ENCODE data around the gene ZNHIT2. TPM values are rescaled to one million over a fixed set of nuclear protein-coding genes. Genes with fewer than 3 reads are reported as not detected.

ZNHIT2 gene
- total and polyA plus RNA-seq, 2 of the 8 experiments (the other 6 are each of a cell fraction or from before 2014, with no cell fraction given), result 13.0 to 16.1 TPM

DNA sequence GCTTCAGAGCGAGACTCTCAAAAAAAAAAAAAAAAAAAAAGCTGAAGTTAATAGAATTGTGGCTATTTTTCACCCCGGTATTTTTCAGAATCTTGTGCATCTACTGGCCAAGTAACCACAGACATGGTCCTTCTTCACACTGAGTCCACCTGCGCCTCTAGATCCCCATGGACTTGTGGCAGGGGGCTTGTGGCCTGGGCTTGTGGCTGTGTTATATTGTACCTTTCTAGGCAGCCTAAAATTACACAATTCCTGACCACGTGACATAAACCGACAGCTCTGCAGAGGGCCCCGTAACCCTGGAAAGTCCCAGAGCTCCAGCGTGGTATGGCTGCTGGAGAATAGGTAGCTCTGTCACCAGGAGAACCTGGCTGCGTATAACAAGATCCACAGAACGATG lies 48.3 kb downstream of the ZNHIT2 start:
- no peak overlapping the region for H2BK15ac ChIP-seq (ENCODE audit: low read length)
- DNase-seq (ENCODE audit: low read depth in 1 of 2, low spot score in 2 of 2) (no peak), FAIRE-seq (no peak)
- H3K56ac ChIP-seq (replicated peaks; ENCODE audit: insufficient read length, low read depth, low read length), result no peak overlapping the region
- H3K79me2 ChIP-seq (ENCODE audit: control insufficient read depth in 1 of 2, insufficient read depth in 2 of 2, low read length in 2 of 2), result no peaks in the 10 kb centered on the region
- H3K4me3 ChIP-seq (ENCODE audit: extremely low read depth in 1 of 4, insufficient read depth in 2 of 4, low read depth in 3 of 4, low read length in 4 of 4), result no peak overlapping the region
- peaks cover 5 to 23% (median 17%) of the 10 kb centered on the region in 4 experiments for H3K4me1 ChIP-seq (replicated peaks in 1 of 4; ENCODE audit: control insufficient read depth in 3 of 4, insufficient read depth in 4 of 4, low read length in 3 of 4)
- no peak overlapping the region for H2BK12ac ChIP-seq (ENCODE audit: low read depth, low read length)
- no peaks in the 10 kb centered on the region for H3K23me2 ChIP-seq (ENCODE audit: low read depth, low read length)
- H4K20me1 ChIP-seq (replicated peaks in 1 of 2; ENCODE audit: control insufficient read depth in 1 of 2, insufficient read depth in 2 of 2, low read length in 2 of 2), result no peaks in the 10 kb centered on the region
- no peak overlapping the region for H2AK5ac ChIP-seq (ENCODE audit: low read depth, low read length)
- ChIA-PET POLR2A (ENCODE audit: partially characterized antibody) (interaction anchor here (0.7 to 21.6 kb wide), 8 partner anchors 8 to 55 kb away, joined by 3 to 230 read pairs (median 4); partner anchors contain the start of genes ARL2, SAC3D1, VPS51 and ZNHIT2), CTCF (ENCODE audit: partially characterized antibody) (interaction anchor here (1.2 to 1.9 kb wide), 4 partner anchors 10 to 41 kb away, joined by 3 to 4 read pairs (median 3); no protein-coding TSS in a partner anchor)
- H3K27ac ChIP-seq (ENCODE audit: low read depth, low read length), result no peak overlapping the region
- H3K18ac ChIP-seq (ENCODE audit: extremely low read depth, low read length), result no peak overlapping the region
- H4K91ac ChIP-seq (replicated peaks; ENCODE audit: insufficient read length, low read length), result no peak overlapping the region
- no peak overlapping the region for H3K23ac ChIP-seq (ENCODE audit: insufficient read length)
- no peaks in the 10 kb centered on the region for H3K36me3 ChIP-seq (ENCODE audit: control insufficient read depth in 2 of 4, insufficient read depth in 4 of 4, low read length in 3 of 4)
- no peaks in the 10 kb centered on the region for H3K9me3 ChIP-seq (ENCODE audit: insufficient read depth in 2 of 2, low read depth in 1 of 2, low read length in 1 of 2)
- H3K4me2 ChIP-seq (ENCODE audit: insufficient read depth in 1 of 2, low read depth in 2 of 2, low read length in 2 of 2), result no peak overlapping the region
- H2BK20ac ChIP-seq (ENCODE audit: low read length), result no peak overlapping the region
- H3K79me1 ChIP-seq (ENCODE audit: low read depth, low read length), result no peaks in the 10 kb centered on the region; the same call in 1 of the 2 replicates
- no peak overlapping the region for H4K5ac ChIP-seq (ENCODE audit: insufficient read length, low read depth, low read length)
- H3K27me3 ChIP-seq (replicated peaks in 1 of 4; ENCODE audit: control insufficient read depth in 3 of 4, extremely low read depth in 1 of 4, insufficient read depth in 3 of 4, low read length in 3 of 4), result no peaks in the 10 kb centered on the region
- H2BK5ac ChIP-seq (ENCODE audit: low read depth, low read length), result no peak overlapping the region
- H3K14ac ChIP-seq (ENCODE audit: insufficient read length), result no peak overlapping the region
- 81% methylated on average over 9 of the region's 9 CpGs; no CpG with 5 or more reads in 1 of the 2 experiments for WGBS, 2 experiments (ENCODE audit: extremely low coverage in 1 of 2, insufficient coverage in 1 of 2, insufficient read length in 1 of 2, insufficient replicate concordance in 2 of 2, low coverage in 1 of 2, low lambda C conversion rate in 2 of 2, missing lambda C conversion rate in 1 of 2)
- H2AFZ ChIP-seq (ENCODE audit: low read length), result no peak overlapping the region
- no peak overlapping the region for H3K4ac ChIP-seq (replicated peaks; ENCODE audit: insufficient read length, low read depth, low read length)
- no peak overlapping the region for H2BK120ac ChIP-seq (replicated peaks; ENCODE audit: low read depth, low read length)
- H4K8ac ChIP-seq (ENCODE audit: extremely low read depth, insufficient read depth, low read length), result no peak overlapping the region
- H3K9ac ChIP-seq (replicated peaks in 1 of 4; ENCODE audit: extremely low read depth in 1 of 4, low read depth in 3 of 4, low read length in 3 of 4), result no peak overlapping the region
- TF ChIP-seq TCF12 (IDR thresholded peaks at IDR 0.05; ENCODE audit: low read depth, low read length) (no peak), SAP30 (IDR thresholded peaks at IDR 0.05; ENCODE audit: insufficient read depth, insufficient replicate concordance, low read length) (no peak), KDM5A (IDR thresholded peaks at IDR 0.05; ENCODE audit: low read length) (no peak), TBP (IDR thresholded peaks at IDR 0.05; ENCODE audit: low read depth, low read length) (no peak), RAD21 (IDR thresholded peaks at IDR 0.05 in 1 of 2, conservative IDR thresholded peaks at IDR 0.05 in 1 of 2; ENCODE audit: low read depth in 2 of 2, low read length in 2 of 2) (no peak), SIN3A (conservative IDR thresholded peaks at IDR 0.05 in 1 of 2, IDR thresholded peaks at IDR 0.05 in 1 of 2; ENCODE audit: low read depth in 1 of 2, low read length in 2 of 2) (no peak), E2F6 (IDR thresholded peaks at IDR 0.05) (no peak), RXRA (IDR thresholded peaks at IDR 0.05; ENCODE audit: insufficient read depth, low read depth, low read length) (no peak), KDM1A (IDR thresholded peaks at IDR 0.05; ENCODE audit: borderline replicate concordance, low read length) (no peak), SUZ12 (IDR thresholded peaks at IDR 0.05; ENCODE audit: low read length) (no peak)
- TF ChIP-seq, protein P1, sequence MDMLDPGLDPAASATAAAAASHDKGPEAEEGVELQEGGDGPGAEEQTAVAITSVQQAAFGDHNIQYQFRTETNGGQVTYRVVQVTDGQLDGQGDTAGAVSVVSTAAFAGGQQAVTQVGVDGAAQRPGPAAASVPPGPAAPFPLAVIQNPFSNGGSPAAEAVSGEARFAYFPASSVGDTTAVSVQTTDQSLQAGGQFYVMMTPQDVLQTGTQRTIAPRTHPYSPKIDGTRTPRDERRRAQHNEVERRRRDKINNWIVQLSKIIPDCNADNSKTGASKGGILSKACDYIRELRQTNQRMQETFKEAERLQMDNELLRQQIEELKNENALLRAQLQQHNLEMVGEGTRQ (IDR thresholded peaks at IDR 0.05; ENCODE audit: low read length), result no peak
